ENCODE measurements around the gene CPEB2. TPM values are rescaled to one million over a fixed set of nuclear protein-coding genes. Genes with fewer than 3 reads are reported as not detected.

The CPEB2 gene
- polyA plus RNA-seq, 4 donors, result 6.5 to 23.5 (median 19.2) TPM

DNA sequence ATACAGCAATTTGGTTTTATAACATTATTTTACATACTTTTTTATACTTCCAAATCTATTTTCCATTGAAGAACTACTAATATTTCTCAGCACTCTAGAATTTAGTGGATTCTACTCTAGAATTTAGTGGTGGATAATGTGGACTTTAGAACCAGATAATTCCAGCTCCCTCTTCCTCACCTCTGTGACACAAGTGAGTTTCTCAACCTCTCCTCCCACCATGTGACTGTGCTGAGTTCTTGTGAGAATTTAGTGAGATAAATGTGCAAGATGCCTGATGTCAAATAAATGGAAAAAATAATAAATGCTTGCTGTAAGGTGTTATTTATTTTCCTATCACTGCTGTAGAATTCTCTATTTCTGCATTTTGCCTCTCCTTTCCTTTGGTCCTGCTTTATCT is 107.3 kb downstream of the CPEB2 start:
- no peak for DNase-seq (ENCODE audit: low read depth in 4 of 4, low spot score in 3 of 4)

DNA sequence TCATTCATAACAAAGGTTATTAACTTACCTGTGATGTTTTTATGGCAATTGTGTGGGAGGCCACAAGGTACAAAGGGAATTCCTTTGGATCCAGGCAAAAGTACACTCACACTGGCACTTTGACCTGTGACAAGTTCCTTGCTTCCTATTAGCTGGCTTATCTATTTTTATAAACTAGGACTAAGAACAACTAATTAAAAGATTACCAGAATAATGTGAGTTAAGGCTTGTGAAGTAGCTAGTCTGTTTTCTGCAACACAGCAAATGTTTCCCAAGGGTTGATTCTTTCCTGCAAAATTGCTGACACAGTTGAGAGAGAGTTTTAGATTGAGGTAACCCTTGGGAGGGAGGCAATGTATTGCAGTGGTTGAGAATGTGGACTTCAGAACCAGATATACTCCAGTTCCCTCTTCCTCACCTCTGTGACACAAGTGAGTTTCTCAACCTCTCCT is 107.9 kb downstream of the CPEB2 start:
- no peak for DNase-seq (ENCODE audit: low read depth in 4 of 4, low spot score in 3 of 4)

DNA sequence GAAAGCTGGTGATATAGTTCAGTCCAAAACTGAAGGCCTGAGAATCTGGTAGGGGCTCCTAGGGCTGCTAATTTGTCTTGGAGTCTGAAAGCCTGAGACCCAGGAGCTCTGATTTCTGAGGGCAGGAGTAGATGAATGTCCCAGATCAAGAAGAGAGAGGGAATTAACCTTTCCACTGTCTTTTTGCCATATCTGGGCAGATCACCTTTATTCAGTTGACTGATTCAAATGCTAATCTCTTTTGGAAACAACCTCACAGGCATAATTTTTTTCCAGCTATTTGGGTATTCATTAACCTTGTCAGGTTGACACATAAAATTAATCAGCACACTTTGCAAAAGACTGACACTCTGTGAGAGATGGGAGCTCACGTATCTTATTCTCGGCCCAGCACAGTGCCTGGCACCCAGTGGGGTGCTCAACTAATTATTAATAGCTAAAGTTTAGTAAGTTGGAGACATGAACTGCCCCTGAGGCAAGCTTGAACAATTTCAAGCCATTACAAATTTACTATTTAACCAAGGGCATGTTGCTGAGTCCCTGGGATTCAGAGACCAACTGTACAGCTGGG is 114.3 kb downstream of the CPEB2 start:
- DNase-seq (ENCODE audit: low read depth in 4 of 4, low spot score in 3 of 4), result peak in 1 of 4 donors; percentile 50

- DNase-seq (ENCODE audit: low read depth in 4 of 4, low spot score in 3 of 4), result no peak
Observed at GRCh38 chr4:15117270-15117946, 115.1 kb downstream of the CPEB2 start.

- DNase-seq (ENCODE audit: low read depth in 4 of 4, low spot score in 3 of 4), result no peak
Observed at GRCh38 chr4:15118292-15118691, 116.0 kb downstream of the CPEB2 start.
